ENCODE results near the gene TPRG1L. TPM values are rescaled to one million over a fixed set of nuclear protein-coding genes. Genes with fewer than 3 reads are reported as not detected.

TPRG1L gene
- polyA plus RNA-seq, 1 experiment: 44.2 TPM

DNA sequence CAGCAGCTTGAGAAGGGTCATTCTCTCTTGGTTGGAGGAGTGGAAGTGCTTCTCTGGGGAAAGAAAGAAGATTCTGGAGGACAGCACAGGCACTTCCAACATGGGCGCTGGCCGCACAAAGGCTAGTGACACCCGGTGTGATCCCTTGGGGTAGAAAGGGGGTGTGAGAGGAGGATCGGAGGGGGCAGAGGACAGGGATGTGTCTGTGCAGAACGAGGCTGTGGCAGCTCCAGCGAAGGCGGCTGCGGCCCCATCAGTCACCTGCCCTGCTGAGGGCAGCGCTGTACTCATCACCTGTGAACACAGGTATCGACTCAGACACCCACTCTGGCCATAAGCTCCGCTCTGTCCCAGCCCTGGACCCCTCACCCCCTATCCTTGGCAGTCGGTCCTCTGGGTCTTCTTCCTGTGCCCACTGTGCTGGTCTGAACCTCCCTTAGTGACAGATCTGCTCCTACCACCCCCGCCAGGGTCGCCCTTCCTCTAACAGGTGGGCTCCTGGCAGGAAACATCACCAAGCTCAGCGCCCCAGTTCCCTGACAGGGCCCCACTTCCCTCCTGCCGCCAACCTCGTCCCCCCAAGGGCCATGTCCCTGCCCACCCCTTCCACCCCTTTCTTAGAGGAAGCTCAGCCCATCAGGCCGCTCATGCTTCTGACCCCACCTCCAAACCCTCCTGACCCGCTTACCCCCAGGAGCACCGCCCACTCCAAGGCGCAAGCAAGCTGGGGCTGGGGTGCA lies 47.6 kb downstream of the TPRG1L start:
- no peaks in the 10 kb centered on the region for H3K9me3 ChIP-seq (ENCODE audit: control insufficient read depth, insufficient read depth, low read length)
- H3K27me3 ChIP-seq (ENCODE audit: control insufficient read depth, insufficient read depth, low read length): peaks cover 23% of the 10 kb centered on the region
- TF ChIP-seq, protein P1, sequence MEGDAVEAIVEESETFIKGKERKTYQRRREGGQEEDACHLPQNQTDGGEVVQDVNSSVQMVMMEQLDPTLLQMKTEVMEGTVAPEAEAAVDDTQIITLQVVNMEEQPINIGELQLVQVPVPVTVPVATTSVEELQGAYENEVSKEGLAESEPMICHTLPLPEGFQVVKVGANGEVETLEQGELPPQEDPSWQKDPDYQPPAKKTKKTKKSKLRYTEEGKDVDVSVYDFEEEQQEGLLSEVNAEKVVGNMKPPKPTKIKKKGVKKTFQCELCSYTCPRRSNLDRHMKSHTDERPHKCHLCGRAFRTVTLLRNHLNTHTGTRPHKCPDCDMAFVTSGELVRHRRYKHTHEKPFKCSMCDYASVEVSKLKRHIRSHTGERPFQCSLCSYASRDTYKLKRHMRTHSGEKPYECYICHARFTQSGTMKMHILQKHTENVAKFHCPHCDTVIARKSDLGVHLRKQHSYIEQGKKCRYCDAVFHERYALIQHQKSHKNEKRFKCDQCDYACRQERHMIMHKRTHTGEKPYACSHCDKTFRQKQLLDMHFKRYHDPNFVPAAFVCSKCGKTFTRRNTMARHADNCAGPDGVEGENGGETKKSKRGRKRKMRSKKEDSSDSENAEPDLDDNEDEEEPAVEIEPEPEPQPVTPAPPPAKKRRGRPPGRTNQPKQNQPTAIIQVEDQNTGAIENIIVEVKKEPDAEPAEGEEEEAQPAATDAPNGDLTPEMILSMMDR (IDR thresholded peaks at IDR 0.05; ENCODE audit: low read depth, low read length): no peak
- no peak overlapping the region for H3K4me3 ChIP-seq (ENCODE audit: low read depth, low read length)
- ChIA-PET CTCF (no interaction called here), POLR2A (no interaction called here)
- no peak for DNase-seq (ENCODE audit: low read depth, low spot score)
- no peak overlapping the region for H3K27ac ChIP-seq (ENCODE audit: low read depth, low read length)

DNA sequence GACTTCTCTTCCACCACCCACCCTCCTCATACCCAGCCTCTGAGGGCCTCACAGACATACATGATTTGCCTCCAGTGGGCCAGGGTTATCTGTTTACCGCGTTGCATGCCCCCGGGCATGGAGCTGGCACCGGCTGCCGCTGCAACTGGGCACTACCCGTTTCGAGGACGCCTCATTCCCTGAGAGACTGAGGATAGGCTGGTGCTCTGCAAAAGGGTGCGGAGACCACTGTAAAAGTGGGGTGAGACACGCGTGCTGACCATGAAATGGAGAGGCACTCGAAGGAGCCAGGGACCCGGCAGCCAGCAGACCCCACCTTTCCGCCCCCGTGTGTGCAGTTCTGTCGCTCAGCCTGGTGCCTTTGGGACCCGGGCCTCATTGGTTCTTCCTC lies 48.2 kb downstream of the TPRG1L start:
- Histone ChIP-seq H3K4me3 (ENCODE audit: low read depth, low read length) (no peak overlapping the region), H3K27ac (ENCODE audit: low read depth, low read length) (no peak overlapping the region), H3K9me3 (ENCODE audit: control insufficient read depth, insufficient read depth, low read length) (no peaks in the 10 kb centered on the region), H3K27me3 (ENCODE audit: control insufficient read depth, insufficient read depth, low read length) (peaks cover 22% of the 10 kb centered on the region)
- no peak for DNase-seq (ENCODE audit: low read depth, low spot score)
- ChIA-PET CTCF (no interaction called here), POLR2A (no interaction called here)
- TF ChIP-seq, protein P1 (IDR thresholded peaks at IDR 0.05; ENCODE audit: low read depth, low read length): no peak

DNA sequence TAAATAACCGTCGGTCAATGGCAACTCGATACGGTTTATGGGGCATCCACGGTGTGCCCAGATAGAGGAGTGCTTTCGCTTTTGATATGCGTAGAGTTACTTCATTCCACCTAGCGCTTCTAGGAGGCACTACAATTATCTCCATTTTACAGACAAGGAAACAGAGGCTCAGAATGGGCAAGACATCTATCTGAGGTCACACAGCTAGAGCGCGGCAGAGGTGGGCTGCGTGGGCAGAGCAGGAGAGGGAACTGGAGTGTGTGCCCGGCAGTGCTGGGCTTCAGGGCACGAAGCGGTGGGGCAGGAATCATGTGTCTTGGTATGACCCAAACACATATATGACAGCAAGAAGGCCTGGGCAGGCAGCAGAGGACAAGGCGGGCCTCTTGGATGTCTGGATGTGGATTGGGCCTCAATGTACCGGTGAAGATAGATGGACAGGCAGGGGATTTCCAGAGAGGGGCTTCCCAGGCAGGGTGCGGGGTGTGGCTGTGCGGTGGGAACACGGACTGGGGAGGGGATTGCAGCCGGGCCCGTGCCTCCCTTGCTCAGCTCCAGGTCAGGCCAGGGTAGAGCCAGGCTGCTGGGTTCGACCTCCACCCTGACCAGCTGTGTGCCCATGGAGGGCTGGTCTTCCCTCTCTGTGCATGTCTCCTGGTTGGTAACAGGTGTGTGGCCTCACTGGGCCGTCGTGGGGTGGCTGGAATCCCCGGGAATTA lies 48.7 kb downstream of the TPRG1L start:
- Histone ChIP-seq H3K9me3 (ENCODE audit: control insufficient read depth, insufficient read depth, low read length) (no peaks in the 10 kb centered on the region; the same call in 1 of the 2 replicates), H3K4me3 (ENCODE audit: low read depth, low read length) (no peak overlapping the region), H3K27ac (ENCODE audit: low read depth, low read length) (no peak overlapping the region), H3K27me3 (ENCODE audit: control insufficient read depth, insufficient read depth, low read length) (peaks cover 19% of the 10 kb centered on the region)
- CTCF ChIA-PET: no interaction called here
- TF ChIP-seq, protein P1 (IDR thresholded peaks at IDR 0.05; ENCODE audit: low read depth, low read length): no peak
- POLR2A ChIA-PET: no interaction called here
- no peak for DNase-seq (ENCODE audit: low read depth, low spot score)

DNA sequence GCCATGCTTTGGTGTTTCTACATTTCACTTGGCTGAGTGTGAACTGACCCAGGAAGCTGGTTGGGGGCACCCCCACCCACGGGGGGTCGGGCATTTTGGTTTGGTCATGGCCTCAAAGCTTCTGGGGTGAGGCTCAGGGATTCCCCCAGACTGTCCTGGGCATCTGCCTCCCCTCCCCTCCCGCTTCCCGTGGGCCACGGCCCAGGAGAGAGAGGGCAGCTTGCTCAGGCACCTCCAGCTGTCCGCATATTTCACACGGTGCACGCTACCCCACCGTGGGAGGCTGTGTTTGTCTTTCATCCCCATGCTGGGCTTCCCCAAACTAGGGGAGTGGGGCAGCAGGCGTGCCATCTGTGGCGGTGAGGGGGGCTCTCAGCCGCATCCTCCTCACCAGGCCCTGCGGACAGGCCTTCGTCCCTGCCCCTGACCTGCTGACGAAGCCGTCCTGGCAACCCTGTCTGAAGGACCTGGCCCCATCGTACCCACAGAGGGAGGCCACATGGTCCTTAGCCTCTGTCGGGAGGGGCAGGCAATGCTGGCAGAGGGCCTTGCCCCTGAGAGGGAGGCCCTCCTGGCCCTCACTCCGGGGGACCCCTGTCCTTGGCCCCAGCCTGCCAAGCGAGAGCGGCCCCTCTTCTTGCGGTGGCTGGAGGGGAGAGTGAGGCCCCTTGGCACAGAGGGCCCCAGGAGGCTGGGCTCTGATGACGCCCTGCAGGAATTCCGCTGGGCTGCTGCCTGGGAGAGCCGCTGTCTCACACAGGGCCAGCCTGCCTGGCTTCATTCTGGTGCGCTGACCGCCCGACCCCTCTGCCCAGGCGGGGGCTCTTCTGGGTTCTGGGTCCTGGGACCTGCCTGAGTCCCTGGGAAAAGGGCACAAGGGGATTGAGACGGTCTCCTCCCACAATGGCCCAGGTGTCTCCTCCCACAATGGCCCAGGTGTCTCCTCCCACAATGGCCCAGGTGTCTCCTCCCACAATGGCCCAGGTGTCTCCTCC lies 49.6 kb downstream of the TPRG1L start:
- no peak overlapping the region for H3K27ac ChIP-seq (ENCODE audit: low read depth, low read length)
- TF ChIP-seq, protein P1 (IDR thresholded peaks at IDR 0.05; ENCODE audit: low read depth, low read length): no peak
- ChIA-PET POLR2A (no interaction called here), CTCF (no interaction called here)
- no peak for DNase-seq (ENCODE audit: low read depth, low spot score)
- H3K9me3 ChIP-seq (ENCODE audit: control insufficient read depth, insufficient read depth, low read length): no peaks in the 10 kb centered on the region; the same call in 1 of the 2 replicates
- H3K27me3 ChIP-seq (ENCODE audit: control insufficient read depth, insufficient read depth, low read length): peaks cover 19% of the 10 kb centered on the region
- no peak overlapping the region for H3K4me3 ChIP-seq (ENCODE audit: low read depth, low read length)
